HCT116 (cell line): ENCODE measurements around the gene TMEM266. TPM values are rescaled to one million over a fixed set of nuclear protein-coding genes. Genes with fewer than 3 reads are reported as not detected.

Experiments used
- ATAC-seq: fragments of 200-7000 bp; cut with Tn5 transposase; 2 replicates; pipeline ENCODE4 v1.9.1; 2020; ENCODE audit warnings: mild to moderate bottlenecking, moderate library complexity
- BruUV-seq: library from RNA; stranded (reverse); fragments of 400-500 nt; replicated peaks from 2 replicates; lab custom pipeline; 2021; lab: Mats Ljungman, UMichigan
- CTCF ChIA-PET: fragments of 300-600 bp; sonication (Branson Sonifier 250); formaldehyde crosslinking; loops from one replicate; lab custom pipeline; 2021; ENCODE audit warnings: antibody characterized with exemption; lab: Charles Lee
- POLR2A ChIA-PET: fragments of 300-600, 350-600 bp; sonication (Branson Sonifier 250); formaldehyde crosslinking; loops from one replicate; lab custom pipeline; 2021; ENCODE audit warnings: antibody characterized with exemption; lab: Charles Lee
- RAD21 ChIA-PET, 2 experiments: fragments of 300-600 bp; sonication (Branson Sonifier 250); formaldehyde crosslinking; loops; one replicate each; lab custom pipeline; 2023; ENCODE audit warnings: low total read pairs in 2 of 2; ENCODE audit not compliant: uncharacterized antibody in 2 of 2, unreplicated experiment in 2 of 2, low non-redundant PET in 1 of 2; lab: Charles Lee
- DNase-seq: peaks from one replicate; pipeline ENCODE4 v3.0.0-alpha.2; 2010; ENCODE audit warnings: low read depth, low spot score
- H2AFZ ChIP-seq: fragments of 200-600 bp; shearing (Covaris generic), sonication (generic); 2 replicates; pipeline ENCODE4 v1.6.1; 2017; ENCODE audit warnings: low read depth, mixed run types, mixed read lengths, antibody characterized with exemption, low read length; ENCODE audit not compliant: poor library complexity, severe bottlenecking
- H3K27ac ChIP-seq: 2 replicates; pipeline ENCODE4 v1.5.1; 2012; ENCODE audit warnings: low read depth, low read length
- H3K27me3 ChIP-seq: fragments of 200-600 bp; sonication (generic); 2 replicates; pipeline ENCODE4 v1.6.1; 2016; ENCODE audit warnings: mixed run types, low read length, mixed read lengths; ENCODE audit not compliant: insufficient read depth
- H3K36me3 ChIP-seq, 2 experiments: fragments of 200-500 bp in 1 of 2; fragments of 200-600 bp in 1 of 2; sonication (Bioruptor generic) in 1 of 2; sonication (generic) in 1 of 2; 2 replicates each; pipeline versions ENCODE4 v1.5.1 to v1.6.1; 2014 to 2016; ENCODE audit warnings: low read length in 2 of 2, inconsistent platforms in 1 of 2, mixed read lengths in 1 of 2, mixed run types in 1 of 2; ENCODE audit not compliant: insufficient read depth in 2 of 2, control insufficient read depth in 1 of 2
- H3K4me1 ChIP-seq, 2 experiments: fragments of 200-600 bp in 1 of 2; sonication (generic) in 1 of 2; 2 replicates each; pipeline versions ENCODE4 v1.5.1 to v1.6.1; 2012 to 2017; ENCODE audit warnings: low read length in 2 of 2, inconsistent platforms in 1 of 2, mild to moderate bottlenecking in 1 of 2, mixed read lengths in 1 of 2, mixed run types in 1 of 2, moderate library complexity in 1 of 2; ENCODE audit not compliant: insufficient read depth in 2 of 2, control insufficient read depth in 1 of 2
- H3K4me2 ChIP-seq: fragments of 200-600 bp; sonication (generic); 2 replicates; pipeline ENCODE4 v1.6.1; 2017; ENCODE audit warnings: mixed run types, low read length, mixed read lengths
- H3K4me3 ChIP-seq, 2 experiments: fragments of 200-600 bp in 1 of 2; sonication (generic) in 1 of 2; replicated peaks in 1 of 2; 2 replicates each; pipeline ENCODE4 v1.5.1; 2011 to 2016; ENCODE audit warnings: low read length in 2 of 2, control low read depth in 1 of 2, low read depth in 1 of 2, mild to moderate bottlenecking in 1 of 2, mixed read lengths in 1 of 2, mixed run types in 1 of 2
- H3K79me2 ChIP-seq: fragments of 200-600 bp; sonication (generic); 2 replicates; pipeline ENCODE4 v1.6.1; 2017; ENCODE audit warnings: mild to moderate bottlenecking, mixed run types, low read length, moderate library complexity, mixed read lengths; ENCODE audit not compliant: insufficient read depth
- H3K9ac ChIP-seq: fragments of 200-600 bp; sonication (generic); 2 replicates; pipeline ENCODE4 v1.6.1; 2016; ENCODE audit warnings: low read length, mixed read lengths
- H3K9me2 ChIP-seq: fragments of 200-600 bp; sonication (generic), shearing (Covaris generic); 2 replicates; pipeline ENCODE4 v1.6.1; 2017; ENCODE audit warnings: mixed run types, mild to moderate bottlenecking, moderate library complexity; ENCODE audit not compliant: insufficient read depth
- H3K9me3 ChIP-seq, 2 experiments: fragments of 200-500 bp in 1 of 2; fragments of 200-600 bp in 1 of 2; sonication (Bioruptor generic) in 1 of 2; sonication (generic) in 1 of 2; 2 replicates each; pipeline ENCODE4 v1.6.1; 2014 to 2017; ENCODE audit warnings: low read length in 2 of 2, mixed read lengths in 2 of 2, inconsistent platforms in 1 of 2, low read depth in 1 of 2, mild to moderate bottlenecking in 1 of 2, mixed run types in 1 of 2, moderate library complexity in 1 of 2; ENCODE audit not compliant: control insufficient read depth in 1 of 2, insufficient read depth in 1 of 2
- H4K20me1 ChIP-seq: fragments of 200-600 bp; sonication (generic), shearing (Covaris generic); 2 replicates; pipeline ENCODE4 v1.6.1; 2017; ENCODE audit warnings: mixed run types, mild to moderate bottlenecking, moderate library complexity; ENCODE audit not compliant: insufficient read depth
- ATF3 ChIP-seq: IDR thresholded peaks from 2 replicates; pipeline ENCODE4 v1.6.1; 2012
- CBX3 ChIP-seq: IDR thresholded peaks from 2 replicates; pipeline ENCODE4 v1.6.1; 2012; ENCODE audit warnings: low read depth
- CEBPB ChIP-seq: IDR thresholded peaks from 2 replicates; pipeline ENCODE4 v1.6.1; 2012; ENCODE audit warnings: low read depth
- CTCF ChIP-seq, 3 experiments: fragments of 200-600 bp in 1 of 3; sonication (generic) in 1 of 3; IDR thresholded peaks in 2 of 3; conservative IDR thresholded peaks in 1 of 3; 2 replicates each; pipeline ENCODE4 v1.5.1; 2012 to 2017; ENCODE audit warnings: low read depth in 2 of 3, low read length in 2 of 3, antibody characterized with exemption in 1 of 3, borderline replicate concordance in 1 of 3, control low read depth in 1 of 3, mild to moderate bottlenecking in 1 of 3, mixed read lengths in 1 of 3, mixed run types in 1 of 3, moderate library complexity in 1 of 3; ENCODE audit not compliant: insufficient read depth in 1 of 3
- EGR1 ChIP-seq: IDR thresholded peaks from 2 replicates; pipeline ENCODE4 v1.6.1; 2012; ENCODE audit warnings: low read depth
- ELF1 ChIP-seq: IDR thresholded peaks from 2 replicates; pipeline ENCODE4 v1.6.1; 2012; ENCODE audit warnings: low read depth, borderline replicate concordance
- EZH2 ChIP-seq: fragments of 200-600 bp; sonication (generic); IDR thresholded peaks from 2 replicates; pipeline ENCODE4 v1.6.1; 2017; ENCODE audit warnings: antibody characterized with exemption, mixed run types
- EZH2phosphoT487 ChIP-seq: fragments of 200-600 bp; IDR thresholded peaks from 2 replicates; pipeline ENCODE4 v1.6.1; 2018; ENCODE audit warnings: antibody characterized with exemption, borderline replicate concordance
- FOSL1 ChIP-seq: IDR thresholded peaks from 2 replicates; pipeline ENCODE4 v1.6.1; 2012; ENCODE audit warnings: low read depth
- JUND ChIP-seq: IDR thresholded peaks from 2 replicates; pipeline ENCODE4 v1.6.1; 2012
- POLR2A ChIP-seq: IDR thresholded peaks from 2 replicates; pipeline ENCODE4 v1.7.0; 2011; ENCODE audit warnings: borderline replicate concordance; ENCODE audit not compliant: insufficient read depth, insufficient read length; ENCODE audit errors: extremely low read depth
- POLR2AphosphoS5 ChIP-seq: IDR thresholded peaks from 2 replicates; pipeline ENCODE4 v1.6.1; 2011; ENCODE audit warnings: mild to moderate bottlenecking, low read depth, low read length, moderate library complexity
- RAD21 ChIP-seq: IDR thresholded peaks from 2 replicates; pipeline ENCODE4 v1.6.1; 2012; ENCODE audit warnings: low read depth, mild to moderate bottlenecking
- SRF ChIP-seq: IDR thresholded peaks from 2 replicates; pipeline ENCODE4 v1.6.1; 2012; ENCODE audit warnings: low read depth
- YY1 ChIP-seq: IDR thresholded peaks from 2 replicates; pipeline ENCODE4 v1.6.1; 2011; ENCODE audit warnings: low read length, low read depth, moderate library complexity, mild to moderate bottlenecking; ENCODE audit not compliant: insufficient replicate concordance; ENCODE audit errors: extremely low read depth
- ZBTB33 ChIP-seq: IDR thresholded peaks from 2 replicates; pipeline ENCODE4 v1.6.1; 2011; ENCODE audit warnings: mild to moderate bottlenecking, low read length, moderate library complexity; ENCODE audit not compliant: insufficient replicate concordance; ENCODE audit errors: extremely low read depth
- ZNF274 ChIP-seq: fragments of 200-500 bp; sonication (Bioruptor generic); IDR thresholded peaks from 2 replicates; pipeline ENCODE4 v1.6.1; 2014; ENCODE audit warnings: mild to moderate bottlenecking, low read depth, low read length, inconsistent platforms
- intact Hi-C: fragments of 100-400 bp; cut with micrococcal nuclease; formaldehyde crosslinking; loops from 2 replicates; pipeline ENCODE4 v1.10.0; 2022
- total RNA-seq: library from RNA; stranded (reverse); gene quantifications from one replicate; pipeline ENCODE4 v1.2.1, GENCODE V29; 2021; ENCODE audit not compliant: unreplicated experiment

The TMEM266 gene
- total RNA-seq, 1 experiment from 2014 or later: 0.91 TPM

- ChIA-PET POLR2A (no interaction called here), CTCF (no interaction called here)
- ATAC-seq: no peak
These were observed 13.8 kb downstream of the TMEM266 start for GRCh38 chr15:76073554-76073953.

GRCh38 chr15:76075046-76075445 is 15.3 kb downstream of the TMEM266 start:
- intact Hi-C loops: no loop called here
- no TSS peak for BruUV-seq
- Histone ChIP-seq H3K36me3 (no peaks in the 10 kb centered on the region), H3K79me2 (no peaks in the 10 kb centered on the region), H3K4me3 (no peak overlapping the region), H2AFZ (no peak overlapping the region), H3K9me2 (no peaks in the 10 kb centered on the region), H3K4me2 (no peak overlapping the region), H3K9ac (no peak overlapping the region), H3K4me1 (peaks cover 0 to 4% of the 10 kb centered on the region in 2 experiments; a peak in 1 of 4 replicates), H3K27ac (no peak overlapping the region), H4K20me1 (no peaks in the 10 kb centered on the region), H3K9me3 (no peaks in the 10 kb centered on the region), H3K27me3 (no peaks in the 10 kb centered on the region)
- RAD21 ChIA-PET: no interaction called here
- ATAC-seq (no peak), DNase-seq (no peak)
- POLR2A ChIA-PET: no interaction called here
- CTCF ChIA-PET: no interaction called here
- TF ChIP-seq SRF: no peak
- TF ChIP-seq ZNF274: no peak
- no peak for TF ChIP-seq EZH2
- TF ChIP-seq CBX3: no peak
- no peak for TF ChIP-seq ZBTB33
- TF ChIP-seq RAD21: no peak
- no peak for TF ChIP-seq ELF1
- no peak for TF ChIP-seq CTCF (IDR thresholded peaks at IDR 0.05 in 2 of 3, conservative IDR thresholded peaks at IDR 0.05 in 1 of 3; ENCODE audit: borderline replicate concordance in 1 of 3, insufficient read depth in 1 of 3, low read depth in 2 of 3, low read length in 2 of 3)
- no peak for TF ChIP-seq FOSL1
- no peak for TF ChIP-seq CEBPB
- no peak for TF ChIP-seq ATF3
- TF ChIP-seq POLR2AphosphoS5: no peak
- TF ChIP-seq EZH2phosphoT487: no peak
- TF ChIP-seq POLR2A: no peak
- no peak for TF ChIP-seq JUND
- TF ChIP-seq EGR1: no peak

More at GRCh38 chr15:76073554-76073953, 13.8 kb downstream of the TMEM266 start:
- Histone ChIP-seq H3K27ac (no peak overlapping the region), H3K9me2 (no peaks in the 10 kb centered on the region), H3K4me3 (no peak overlapping the region)
- TF ChIP-seq CEBPB: peak; percentile 21; the same call in 1 of the 2 replicates
- no peak for TF ChIP-seq YY1
- TF ChIP-seq, all 23 proteins: peak for 1
- no peak overlapping the region for H3K9ac ChIP-seq
- RAD21 ChIA-PET: no interaction called here
- H3K27me3 ChIP-seq: no peaks in the 10 kb centered on the region
- no peaks in the 10 kb centered on the region for H3K36me3 ChIP-seq
- intact Hi-C loops: no loop called here
- no peak overlapping the region for H2AFZ ChIP-seq
- BruUV-seq: no TSS peak
- H3K9me3 ChIP-seq: no peaks in the 10 kb centered on the region
- DNase-seq: no peak
- H3K4me2 ChIP-seq: no peak overlapping the region
- H4K20me1 ChIP-seq: no peaks in the 10 kb centered on the region
- no peaks in the 10 kb centered on the region for H3K79me2 ChIP-seq
- H3K4me1 ChIP-seq: peaks cover 0 to 4% of the 10 kb centered on the region in 2 experiments; a peak in 1 of 4 replicates
